Uterus (tissue), 2 donors: ENCODE measurements around the gene ARL2.

Source experiments
- POLR2A ChIP-seq, 2 donors: fragments of 450-650 bp; IDR thresholded peaks; one replicate each; pipeline ENCODE4 v1.6.1; 2016; ENCODE audit warnings: antibody characterized with exemption in 2 of 2, mild to moderate bottlenecking in 1 of 2, moderate library complexity in 1 of 2
- TF ChIP-seq, protein P1 (sequence below), 4 experiments: fragments of 200-600 bp in 2 of 4; fragments of 450-650 bp in 2 of 4; sonication (generic) in 2 of 4; IDR thresholded peaks; one replicate each; pipeline ENCODE4 v1.5.1; 2016 to 2019; ENCODE audit warnings: antibody characterized with exemption in 4 of 4, mild to moderate bottlenecking in 2 of 4, moderate library complexity in 1 of 4

- TF ChIP-seq, protein P1, sequence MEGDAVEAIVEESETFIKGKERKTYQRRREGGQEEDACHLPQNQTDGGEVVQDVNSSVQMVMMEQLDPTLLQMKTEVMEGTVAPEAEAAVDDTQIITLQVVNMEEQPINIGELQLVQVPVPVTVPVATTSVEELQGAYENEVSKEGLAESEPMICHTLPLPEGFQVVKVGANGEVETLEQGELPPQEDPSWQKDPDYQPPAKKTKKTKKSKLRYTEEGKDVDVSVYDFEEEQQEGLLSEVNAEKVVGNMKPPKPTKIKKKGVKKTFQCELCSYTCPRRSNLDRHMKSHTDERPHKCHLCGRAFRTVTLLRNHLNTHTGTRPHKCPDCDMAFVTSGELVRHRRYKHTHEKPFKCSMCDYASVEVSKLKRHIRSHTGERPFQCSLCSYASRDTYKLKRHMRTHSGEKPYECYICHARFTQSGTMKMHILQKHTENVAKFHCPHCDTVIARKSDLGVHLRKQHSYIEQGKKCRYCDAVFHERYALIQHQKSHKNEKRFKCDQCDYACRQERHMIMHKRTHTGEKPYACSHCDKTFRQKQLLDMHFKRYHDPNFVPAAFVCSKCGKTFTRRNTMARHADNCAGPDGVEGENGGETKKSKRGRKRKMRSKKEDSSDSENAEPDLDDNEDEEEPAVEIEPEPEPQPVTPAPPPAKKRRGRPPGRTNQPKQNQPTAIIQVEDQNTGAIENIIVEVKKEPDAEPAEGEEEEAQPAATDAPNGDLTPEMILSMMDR (IDR thresholded peaks at IDR 0.05), result no peak
- TF ChIP-seq POLR2A (IDR thresholded peaks at IDR 0.05), result no peak
These were observed 46.6 kb upstream of the ARL2 start for GRCh38 chr11:64967375-64967774.
